ENCODE results near the gene ZFYVE1. TPM values are rescaled to one million over a fixed set of nuclear protein-coding genes. Genes with fewer than 3 reads are reported as not detected.

The ZFYVE1 gene
- total RNA-seq, 1 experiment from 2014 or later = 13.3 TPM

DNA sequence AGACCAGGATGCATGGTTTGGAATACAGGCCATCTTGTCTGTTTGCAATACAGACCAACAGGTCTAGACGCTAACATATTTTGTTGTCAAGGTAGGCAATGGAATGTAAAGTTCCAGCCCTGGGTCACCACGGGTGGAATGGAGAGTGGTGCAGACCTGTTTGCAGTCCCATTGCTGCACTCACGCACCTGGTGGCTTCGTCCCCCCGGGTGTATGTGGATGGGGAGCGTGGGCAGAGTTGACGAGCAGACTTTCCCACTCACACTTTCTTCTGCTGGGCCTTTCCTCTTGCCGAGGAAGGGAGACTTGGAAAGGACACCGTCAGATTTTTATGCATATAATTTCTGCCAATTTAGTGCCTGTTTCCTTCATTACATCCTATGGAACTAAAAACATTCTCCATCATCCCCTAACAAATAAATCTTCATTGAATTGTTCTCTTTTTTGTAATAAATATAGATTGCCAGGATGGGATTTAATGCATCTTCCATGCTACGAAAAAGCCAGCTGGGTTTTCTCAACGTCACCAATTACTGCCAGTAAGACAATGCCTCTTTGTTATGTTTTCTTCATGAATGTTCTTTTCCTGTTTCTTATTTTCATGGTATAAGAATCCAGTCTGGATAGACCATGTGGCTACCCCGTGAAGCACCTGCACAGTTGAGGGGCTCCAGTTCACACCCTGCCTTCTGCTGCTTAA, 85.5 kb downstream of the ZFYVE1 start:
- H3K4me1 Mint-ChIP-seq (ENCODE audit: insufficient read depth, unreplicated experiment) = no peaks in the 10 kb centered on the region
- peaks cover 64% of the 10 kb centered on the region for H3K36me3 Mint-ChIP-seq (ENCODE audit: insufficient read depth, unreplicated experiment)
- DNase-seq (ENCODE audit: unreplicated experiment) = no peak
- TF ChIP-seq, protein P1, sequence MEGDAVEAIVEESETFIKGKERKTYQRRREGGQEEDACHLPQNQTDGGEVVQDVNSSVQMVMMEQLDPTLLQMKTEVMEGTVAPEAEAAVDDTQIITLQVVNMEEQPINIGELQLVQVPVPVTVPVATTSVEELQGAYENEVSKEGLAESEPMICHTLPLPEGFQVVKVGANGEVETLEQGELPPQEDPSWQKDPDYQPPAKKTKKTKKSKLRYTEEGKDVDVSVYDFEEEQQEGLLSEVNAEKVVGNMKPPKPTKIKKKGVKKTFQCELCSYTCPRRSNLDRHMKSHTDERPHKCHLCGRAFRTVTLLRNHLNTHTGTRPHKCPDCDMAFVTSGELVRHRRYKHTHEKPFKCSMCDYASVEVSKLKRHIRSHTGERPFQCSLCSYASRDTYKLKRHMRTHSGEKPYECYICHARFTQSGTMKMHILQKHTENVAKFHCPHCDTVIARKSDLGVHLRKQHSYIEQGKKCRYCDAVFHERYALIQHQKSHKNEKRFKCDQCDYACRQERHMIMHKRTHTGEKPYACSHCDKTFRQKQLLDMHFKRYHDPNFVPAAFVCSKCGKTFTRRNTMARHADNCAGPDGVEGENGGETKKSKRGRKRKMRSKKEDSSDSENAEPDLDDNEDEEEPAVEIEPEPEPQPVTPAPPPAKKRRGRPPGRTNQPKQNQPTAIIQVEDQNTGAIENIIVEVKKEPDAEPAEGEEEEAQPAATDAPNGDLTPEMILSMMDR (IDR thresholded peaks at IDR 0.05; ENCODE audit: unreplicated experiment) = no peak
- no peaks in the 10 kb centered on the region for H3K27me3 Mint-ChIP-seq (ENCODE audit: insufficient read depth, unreplicated experiment)
- no peak overlapping the region for H3K27ac Mint-ChIP-seq (ENCODE audit: low read depth, unreplicated experiment)
- H3K9me3 Mint-ChIP-seq (ENCODE audit: unreplicated experiment) = no peaks in the 10 kb centered on the region
- CTCF ChIA-PET = interaction anchor here (0.7 to 1.1 kb wide), 2 partner anchors 9 to 166 kb away, joined by 3 read pairs; no protein-coding TSS in a partner anchor
- BruUV-seq (replicated peaks) = no TSS peak
- intact Hi-C loops (cut with micrococcal nuclease) = no loop called here
- no peak overlapping the region for H3K4me3 Mint-ChIP-seq (ENCODE audit: unreplicated experiment)
- POLR2A ChIA-PET = interaction anchor here (0.6 kb wide), 1 partner anchor 12 kb away, joined by 3 read pairs; no protein-coding TSS in a partner anchor

DNA sequence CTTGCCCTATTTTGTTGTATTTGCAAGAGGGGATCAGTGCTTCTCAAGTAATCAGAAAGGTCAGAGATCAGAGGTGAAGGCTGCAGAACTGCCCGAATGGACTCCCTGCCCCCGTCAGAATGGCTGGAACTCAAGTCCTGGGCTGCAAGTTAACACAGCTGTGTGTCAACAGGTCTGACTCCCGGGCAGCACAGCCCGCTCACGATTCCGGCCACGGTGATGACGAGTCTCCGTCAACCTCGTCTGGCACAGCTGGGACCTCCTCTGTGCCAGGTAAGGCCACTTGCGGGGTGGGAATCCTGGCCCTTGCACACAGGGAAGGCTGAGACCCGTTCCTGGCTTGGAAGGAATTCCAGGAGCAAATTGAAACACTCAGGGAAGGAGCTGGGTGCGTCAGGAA, 87.3 kb downstream of the ZFYVE1 start:
- intact Hi-C loops (cut with micrococcal nuclease) = no loop called here

DNA sequence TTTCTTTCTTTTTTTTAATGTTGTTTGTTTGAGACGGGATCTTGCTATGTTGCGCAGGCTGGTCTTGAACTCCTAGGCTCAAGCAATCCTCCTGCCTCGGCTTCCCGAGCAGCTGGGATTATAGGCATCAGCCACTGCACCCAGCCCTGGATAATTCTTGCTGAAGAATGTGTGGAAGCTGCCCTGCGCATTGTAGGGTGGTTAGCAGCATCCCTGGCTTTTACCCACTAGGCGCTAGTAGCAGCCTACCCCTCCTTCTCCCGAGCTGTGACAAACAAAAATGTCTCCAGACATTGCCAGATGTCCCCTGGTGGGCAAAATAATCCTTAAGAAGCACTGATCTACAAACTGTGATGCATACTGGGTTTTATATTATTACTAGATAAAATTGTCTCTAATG, 94.0 kb downstream of the ZFYVE1 start:
- H3K4me3 Mint-ChIP-seq (ENCODE audit: unreplicated experiment) = no peak overlapping the region
- TF ChIP-seq, protein P1 (IDR thresholded peaks at IDR 0.05; ENCODE audit: unreplicated experiment) = no peak
- CTCF ChIA-PET = no interaction called here
- H3K4me1 Mint-ChIP-seq (ENCODE audit: insufficient read depth, unreplicated experiment) = no peaks in the 10 kb centered on the region
- POLR2A ChIA-PET = no interaction called here
- H3K27ac Mint-ChIP-seq (ENCODE audit: low read depth, unreplicated experiment) = peak overlapping the region; percentile 43
- no peaks in the 10 kb centered on the region for H3K9me3 Mint-ChIP-seq (ENCODE audit: unreplicated experiment)
- intact Hi-C loops (cut with micrococcal nuclease) = no loop called here
- no peak for DNase-seq (ENCODE audit: unreplicated experiment)
- BruUV-seq (replicated peaks) = no TSS peak
- no peaks in the 10 kb centered on the region for H3K27me3 Mint-ChIP-seq (ENCODE audit: insufficient read depth, unreplicated experiment)
- peaks cover 6% of the 10 kb centered on the region for H3K36me3 Mint-ChIP-seq (ENCODE audit: insufficient read depth, unreplicated experiment)

More for the DNA sequence above, 87.3 kb downstream of the ZFYVE1 start:
- Mint-ChIP-seq H3K36me3 (ENCODE audit: insufficient read depth, unreplicated experiment) (peaks cover 56% of the 10 kb centered on the region), H3K9me3 (ENCODE audit: unreplicated experiment) (no peaks in the 10 kb centered on the region), H3K27ac (ENCODE audit: low read depth, unreplicated experiment) (no peak overlapping the region), H3K27me3 (ENCODE audit: insufficient read depth, unreplicated experiment) (no peaks in the 10 kb centered on the region), H3K4me1 (ENCODE audit: insufficient read depth, unreplicated experiment) (no peaks in the 10 kb centered on the region), H3K4me3 (ENCODE audit: unreplicated experiment) (no peak overlapping the region)
- ChIA-PET CTCF (interaction anchor here (0.6 to 6.9 kb wide), 3 partner anchors 9 to 424 kb away, joined by 3 to 42 read pairs (median 5); no protein-coding TSS in a partner anchor), POLR2A (no interaction called here)
- DNase-seq (ENCODE audit: unreplicated experiment) = no peak
- no TSS peak for BruUV-seq (replicated peaks)
- TF ChIP-seq, protein P1 (IDR thresholded peaks at IDR 0.05; ENCODE audit: unreplicated experiment) = no peak

DNA sequence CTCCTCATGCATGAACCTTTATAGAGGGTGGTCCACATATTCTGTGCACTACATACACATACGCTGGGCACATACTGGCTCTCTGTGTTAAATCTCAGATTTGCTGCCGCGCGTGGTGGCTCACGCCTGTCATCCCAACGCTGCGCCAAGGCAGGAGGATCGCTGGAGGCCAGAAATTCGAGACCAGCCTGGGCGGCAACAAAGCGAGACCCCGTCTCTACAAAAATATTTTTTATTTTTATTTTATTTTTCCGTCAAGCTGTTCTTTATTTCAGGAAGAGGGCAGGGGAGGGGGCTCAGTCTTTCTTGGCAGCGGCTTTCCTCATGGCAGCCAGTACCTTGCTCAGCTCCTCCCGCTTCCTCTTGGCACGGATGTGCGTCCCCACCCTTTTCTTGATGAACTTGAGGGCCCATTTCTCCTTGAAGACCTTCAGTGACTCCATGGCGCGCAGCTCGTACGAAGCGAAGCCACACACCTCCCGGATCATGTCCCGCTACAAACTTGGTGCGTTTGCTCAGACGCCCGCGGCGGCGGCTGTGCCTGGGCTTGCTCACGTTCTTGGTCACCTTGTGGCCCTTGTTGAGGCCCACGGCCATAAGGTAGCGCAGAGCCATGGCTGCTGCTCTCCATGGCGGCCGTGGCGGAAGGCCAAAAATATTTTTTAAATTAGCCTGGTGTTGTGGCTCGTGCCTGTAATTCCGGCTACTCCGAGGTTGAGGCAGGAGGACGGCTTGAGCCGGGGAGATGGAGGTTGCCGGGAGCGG, 97.4 kb downstream of the ZFYVE1 start:
- DNase-seq (ENCODE audit: unreplicated experiment) = no peak
- CTCF ChIA-PET = interaction anchor here (0.5 to 0.6 kb wide), 2 partner anchors 20 to 425 kb away, joined by 3 read pairs; no protein-coding TSS in a partner anchor
- Mint-ChIP-seq H3K36me3 (ENCODE audit: insufficient read depth, unreplicated experiment) (peaks cover 6% of the 10 kb centered on the region), H3K27ac (ENCODE audit: low read depth, unreplicated experiment) (no peak overlapping the region), H3K27me3 (ENCODE audit: insufficient read depth, unreplicated experiment) (no peaks in the 10 kb centered on the region), H3K9me3 (ENCODE audit: unreplicated experiment) (no peaks in the 10 kb centered on the region), H3K4me3 (ENCODE audit: unreplicated experiment) (no peak overlapping the region), H3K4me1 (ENCODE audit: insufficient read depth, unreplicated experiment) (no peaks in the 10 kb centered on the region)
- TF ChIP-seq, protein P1 (IDR thresholded peaks at IDR 0.05; ENCODE audit: unreplicated experiment) = no peak
- POLR2A ChIA-PET = interaction anchor here (0.6 to 0.7 kb wide), 2 partner anchors 9 to 12 kb away, joined by 3 read pairs; no protein-coding TSS in a partner anchor
- intact Hi-C loops (cut with micrococcal nuclease) = no loop called here
- BruUV-seq (replicated peaks) = no TSS peak

Data from MCF 10A (cell line).